ENCODE data around the gene HNRNPH2. TPM values are rescaled to one million over a fixed set of nuclear protein-coding genes. Genes with fewer than 3 reads are reported as not detected.

The HNRNPH2 gene
- 10 to 100 TPM; 40.1 to 40.9 TPM for total RNA-seq
- 100 to 1,000 TPM in 1 of 2 donors, 10 to 100 TPM in 1; 86.1 to 105 TPM for polyA plus RNA-seq

GRCh38 chrX:101407748-101408531, at the start of gene HNRNPH2, which contains the start of gene GLA:
TSS of gene HNRNPH2 (plus strand) at chrX:101408222. CDS start at chrX:101411989, 3,767 bp downstream.
TSS of gene GLA (minus strand) at chrX:101407925. CDS start at chrX:101407903, 22 bp downstream.
- intact Hi-C loops (cut with micrococcal nuclease) = loop anchor here (1.0 to 10.0 kb wide), 4 partner anchors 18 to 583 kb away; partner anchors contain the start of genes CSTF2 and TIMM8A
- DNase-seq = peak; percentile 85 to 96 (median 91)
- Histone ChIP-seq H3K4me3 (ENCODE audit: low read length in 2 of 2) (peak within 1 kb of the TSS; percentile 89 to 99), H3K4me1 (ENCODE audit: insufficient read depth, low read length) (peaks cover 27% of the 10 kb centered on the region), H3K27me3 (ENCODE audit: insufficient read depth, low read length) (no peaks in the 10 kb centered on the region), H3K27ac (ENCODE audit: low read depth, low read length) (peak within 1 kb of the TSS; percentile 97), H3K9me3 (ENCODE audit: control insufficient read depth in 1 of 2, low read length in 2 of 2) (no peaks in the 10 kb centered on the region), H3K36me3 (ENCODE audit: insufficient read depth, low read length) (peaks cover 12% of the 10 kb centered on the region)
- peaks cover 6 to 29% of the 10 kb centered on the region in 2 donors for H3K36me3 Mint-ChIP-seq
- H3K9me3 Mint-ChIP-seq = peaks cover 0 to 4% (median 0%) of the 10 kb centered on the region in 8 donors
- ChIA-PET CTCF (ENCODE audit: partially characterized antibody) (interaction anchor here (1.5 kb wide), 1 partner anchor 17 kb away, joined by 9 read pairs; the partner anchor contains the start of gene RPL36A), POLR2A (ENCODE audit: partially characterized antibody) (interaction anchor here (1.3 to 2.5 kb wide), 5 partner anchors 10 to 524 kb away, joined by 3 to 16 read pairs (median 7); partner anchors contain the start of genes RPL36A, TIMM8A and ZMAT1)
- H3K27ac Mint-ChIP-seq = peak within 1 kb of the TSS; percentile 95 to 99 (median 98)
- peaks cover 14 to 36% (median 24%) of the 10 kb centered on the region in 4 donors for H3K4me1 Mint-ChIP-seq
- H3K27me3 Mint-ChIP-seq = no peaks in the 10 kb centered on the region
- peak within 1 kb of the TSS; percentile 85 to 96 (median 94) for H3K4me3 Mint-ChIP-seq

- H3K4me1 ChIP-seq (ENCODE audit: insufficient read depth, low read length) = no peaks in the 10 kb centered on the region
- no peak for DNase-seq
- intact Hi-C loops (cut with micrococcal nuclease) = no loop called here
- no peaks in the 10 kb centered on the region for H3K27me3 ChIP-seq (ENCODE audit: insufficient read depth, low read length)
- Mint-ChIP-seq H3K27me3 (peaks cover 0 to 2% of the 10 kb centered on the region in 2 donors), H3K36me3 (no peaks in the 10 kb centered on the region), H3K4me3 (no peak overlapping the region), H3K27ac (no peak overlapping the region), H3K4me1 (peaks cover 0 to 2% (median under 1%) of the 10 kb centered on the region in 4 donors), H3K9me3 (no peaks in the 10 kb centered on the region)
- H3K9me3 ChIP-seq (ENCODE audit: control insufficient read depth in 1 of 2, low read length in 2 of 2) = no peaks in the 10 kb centered on the region
- H3K36me3 ChIP-seq (ENCODE audit: insufficient read depth, low read length) = no peaks in the 10 kb centered on the region
- H3K4me3 ChIP-seq (ENCODE audit: low read length in 2 of 2) = no peak overlapping the region
- ChIA-PET POLR2A (ENCODE audit: partially characterized antibody) (no interaction called here), CTCF (ENCODE audit: partially characterized antibody) (interaction anchor here (0.7 kb wide), 1 partner anchor 11 kb away, joined by 3 read pairs; no protein-coding TSS in a partner anchor)
- no peak overlapping the region for H3K27ac ChIP-seq (ENCODE audit: low read depth, low read length)
These were observed 48.1 kb upstream of the HNRNPH2 start for GRCh38 chrX:101359966-101360365.

- Histone ChIP-seq H3K4me3 (ENCODE audit: low read length in 2 of 2) (no peak overlapping the region), H3K27me3 (ENCODE audit: insufficient read depth, low read length) (no peaks in the 10 kb centered on the region), H3K36me3 (ENCODE audit: insufficient read depth, low read length) (no peaks in the 10 kb centered on the region), H3K9me3 (ENCODE audit: control insufficient read depth in 1 of 2, low read length in 2 of 2) (no peaks in the 10 kb centered on the region), H3K4me1 (ENCODE audit: insufficient read depth, low read length) (no peaks in the 10 kb centered on the region), H3K27ac (ENCODE audit: low read depth, low read length) (no peak overlapping the region)
- ChIA-PET POLR2A (ENCODE audit: partially characterized antibody) (no interaction called here), CTCF (ENCODE audit: partially characterized antibody) (interaction anchor here (0.7 kb wide), 1 partner anchor 11 kb away, joined by 3 read pairs; no protein-coding TSS in a partner anchor)
- Mint-ChIP-seq H3K36me3 (no peaks in the 10 kb centered on the region), H3K9me3 (no peaks in the 10 kb centered on the region), H3K4me1 (peaks cover 0 to 2% (median under 1%) of the 10 kb centered on the region in 4 donors), H3K4me3 (no peak overlapping the region), H3K27ac (no peak overlapping the region), H3K27me3 (peaks cover 0 to 2% of the 10 kb centered on the region in 2 donors)
- intact Hi-C loops (cut with micrococcal nuclease) = no loop called here
- no peak for DNase-seq
These were observed 47.6 kb upstream of the HNRNPH2 start for GRCh38 chrX:101360390-101360789.

GRCh38 chrX:101362116-101362515, 45.9 kb upstream of the HNRNPH2 start:
- no peak for DNase-seq
- Mint-ChIP-seq H3K4me1 (peaks cover 0 to 2% (median under 1%) of the 10 kb centered on the region in 4 donors), H3K27me3 (peaks cover 0 to 2% of the 10 kb centered on the region in 2 donors), H3K9me3 (no peaks in the 10 kb centered on the region), H3K27ac (no peak overlapping the region), H3K4me3 (no peak overlapping the region), H3K36me3 (no peaks in the 10 kb centered on the region)
- H3K4me3 ChIP-seq (ENCODE audit: low read length in 2 of 2) = no peak overlapping the region
- CTCF ChIA-PET (ENCODE audit: partially characterized antibody) = no interaction called here
- no peaks in the 10 kb centered on the region for H3K27me3 ChIP-seq (ENCODE audit: insufficient read depth, low read length)
- intact Hi-C loops (cut with micrococcal nuclease) = no loop called here
- H3K27ac ChIP-seq (ENCODE audit: low read depth, low read length) = no peak overlapping the region
- no peaks in the 10 kb centered on the region for H3K36me3 ChIP-seq (ENCODE audit: insufficient read depth, low read length)
- POLR2A ChIA-PET (ENCODE audit: partially characterized antibody) = no interaction called here
- no peaks in the 10 kb centered on the region for H3K4me1 ChIP-seq (ENCODE audit: insufficient read depth, low read length)
- no peaks in the 10 kb centered on the region for H3K9me3 ChIP-seq (ENCODE audit: control insufficient read depth in 1 of 2, low read length in 2 of 2)

GRCh38 chrX:101362757-101363156, 45.3 kb upstream of the HNRNPH2 start:
- no peaks in the 10 kb centered on the region for H3K9me3 Mint-ChIP-seq
- Histone ChIP-seq H3K27me3 (ENCODE audit: insufficient read depth, low read length) (no peaks in the 10 kb centered on the region), H3K4me1 (ENCODE audit: insufficient read depth, low read length) (no peaks in the 10 kb centered on the region), H3K4me3 (ENCODE audit: low read length in 2 of 2) (no peak overlapping the region), H3K9me3 (ENCODE audit: control insufficient read depth in 1 of 2, low read length in 2 of 2) (no peaks in the 10 kb centered on the region), H3K27ac (ENCODE audit: low read depth, low read length) (no peak overlapping the region), H3K36me3 (ENCODE audit: insufficient read depth, low read length) (no peaks in the 10 kb centered on the region)
- H3K27me3 Mint-ChIP-seq = peaks cover 0 to 2% of the 10 kb centered on the region in 2 donors
- intact Hi-C loops (cut with micrococcal nuclease) = no loop called here
- no peak for DNase-seq
- no peak overlapping the region for H3K4me3 Mint-ChIP-seq
- CTCF ChIA-PET (ENCODE audit: partially characterized antibody) = interaction anchor here (0.6 kb wide), 1 partner anchor 12 kb away, joined by 3 read pairs; no protein-coding TSS in a partner anchor
- POLR2A ChIA-PET (ENCODE audit: partially characterized antibody) = no interaction called here
- H3K27ac Mint-ChIP-seq = no peak overlapping the region
- no peaks in the 10 kb centered on the region for H3K36me3 Mint-ChIP-seq
- H3K4me1 Mint-ChIP-seq = peaks cover 0 to 2% (median 0%) of the 10 kb centered on the region in 4 donors

- H3K36me3 ChIP-seq (ENCODE audit: insufficient read depth, low read length) = no peaks in the 10 kb centered on the region
- intact Hi-C loops (cut with micrococcal nuclease) = no loop called here
These were observed 42.7 kb upstream of the HNRNPH2 start for GRCh38 chrX:101365301-101365795.

GRCh38 chrX:101368800-101369199, 39.2 kb upstream of the HNRNPH2 start:
- Histone ChIP-seq H3K4me1 (ENCODE audit: insufficient read depth, low read length) (no peaks in the 10 kb centered on the region), H3K27me3 (ENCODE audit: insufficient read depth, low read length) (no peaks in the 10 kb centered on the region), H3K9me3 (ENCODE audit: control insufficient read depth in 1 of 2, low read length in 2 of 2) (no peaks in the 10 kb centered on the region), H3K36me3 (ENCODE audit: insufficient read depth, low read length) (no peaks in the 10 kb centered on the region), H3K4me3 (ENCODE audit: low read length in 2 of 2) (no peak overlapping the region), H3K27ac (ENCODE audit: low read depth, low read length) (no peak overlapping the region)
- H3K4me1 Mint-ChIP-seq = no peaks in the 10 kb centered on the region
- DNase-seq = no peak
- intact Hi-C loops (cut with micrococcal nuclease) = no loop called here
- no peaks in the 10 kb centered on the region for H3K27me3 Mint-ChIP-seq
- ChIA-PET CTCF (ENCODE audit: partially characterized antibody) (no interaction called here), POLR2A (ENCODE audit: partially characterized antibody) (no interaction called here)
- no peaks in the 10 kb centered on the region for H3K36me3 Mint-ChIP-seq
- no peak overlapping the region for H3K27ac Mint-ChIP-seq
- no peak overlapping the region for H3K4me3 Mint-ChIP-seq
- no peaks in the 10 kb centered on the region for H3K9me3 Mint-ChIP-seq

More at GRCh38 chrX:101365301-101365795, 42.7 kb upstream of the HNRNPH2 start:
- Mint-ChIP-seq H3K27me3 (peaks cover 0 to 2% of the 10 kb centered on the region in 2 donors), H3K4me3 (no peak overlapping the region), H3K9me3 (no peaks in the 10 kb centered on the region), H3K4me1 (no peaks in the 10 kb centered on the region), H3K36me3 (no peaks in the 10 kb centered on the region), H3K27ac (no peak overlapping the region)
- H3K9me3 ChIP-seq (ENCODE audit: control insufficient read depth in 1 of 2, low read length in 2 of 2) = no peaks in the 10 kb centered on the region
- H3K27ac ChIP-seq (ENCODE audit: low read depth, low read length) = no peak overlapping the region
- ChIA-PET POLR2A (ENCODE audit: partially characterized antibody) (no interaction called here), CTCF (ENCODE audit: partially characterized antibody) (no interaction called here)
- H3K4me1 ChIP-seq (ENCODE audit: insufficient read depth, low read length) = no peaks in the 10 kb centered on the region
- no peak overlapping the region for H3K4me3 ChIP-seq (ENCODE audit: low read length in 2 of 2)
- no peaks in the 10 kb centered on the region for H3K27me3 ChIP-seq (ENCODE audit: insufficient read depth, low read length)
- no peak for DNase-seq

Data from CD4-positive, alpha-beta memory T cell (primary cell).